HG03095 (cell line): ENCODE measurements around the gene GSK3B.
"Not testable (repeated sequence)": the region's sequence is repeated elsewhere in the genome, so short reads cannot be mapped to it uniquely, and the experiment has no call there.

Experiments used
- ATAC-seq: cut with Tn5 transposase; IDR thresholded peaks from one replicate; pipeline ENCODE4 v1.9.1; 2021; ENCODE audit warnings: moderate library complexity; ENCODE audit not compliant: unreplicated experiment

Gene GSK3B

GRCh38 chr3:119891944-119892721, 202.1 kb downstream of the GSK3B start:
- no peak for ATAC-seq

GRCh38 chr3:119888681-119889080, 205.6 kb downstream of the GSK3B start:
- not testable (repeated sequence) for ATAC-seq

GRCh38 chr3:119885746-119886530, 208.3 kb downstream of the GSK3B start:
- no peak for ATAC-seq

- no peak for ATAC-seq
Measured at GRCh38 chr3:119884161-119884557, 210.1 kb downstream of the GSK3B start.

- ATAC-seq: no peak
Measured at GRCh38 chr3:119883461-119884160, 210.6 kb downstream of the GSK3B start.

- ATAC-seq: no peak
Measured at GRCh38 chr3:119880966-119881365, 213.3 kb downstream of the GSK3B start.

GRCh38 chr3:119873646-119874045, 220.6 kb downstream of the GSK3B start:
- ATAC-seq: no peak

GRCh38 chr3:119872773-119873172, 221.5 kb downstream of the GSK3B start:
- no peak for ATAC-seq

- no peak for ATAC-seq
Measured at GRCh38 chr3:119871571-119871970, 222.7 kb downstream of the GSK3B start.

- ATAC-seq: no peak
Measured at GRCh38 chr3:119870512-119870911, 223.7 kb downstream of the GSK3B start.

- ATAC-seq: no peak
Measured at GRCh38 chr3:119864476-119864875, 229.8 kb downstream of the GSK3B start.

- no peak for ATAC-seq
Measured at GRCh38 chr3:119862616-119863015, 231.6 kb downstream of the GSK3B start.

- no peak for ATAC-seq
Measured at GRCh38 chr3:119861681-119862080, 232.6 kb downstream of the GSK3B start.

GRCh38 chr3:119859728-119860127, 234.5 kb downstream of the GSK3B start:
- no peak for ATAC-seq

- no peak for ATAC-seq
Measured at GRCh38 chr3:119858957-119859356, 235.3 kb downstream of the GSK3B start.

GRCh38 chr3:119856695-119857094, 237.6 kb downstream of the GSK3B start:
- no peak for ATAC-seq

GRCh38 chr3:119849126-119849525, 245.1 kb downstream of the GSK3B start:
- ATAC-seq: no peak

- ATAC-seq: no peak
Measured at GRCh38 chr3:119841808-119842471, 252.3 kb downstream of the GSK3B start.

GRCh38 chr3:119835556-119835955, 258.7 kb downstream of the GSK3B start:
- ATAC-seq: no peak

- no peak for ATAC-seq
Measured at GRCh38 chr3:119834754-119835370, 259.4 kb downstream of the GSK3B start.

GRCh38 chr3:119831941-119832371, 262.3 kb downstream of the GSK3B start:
- no peak for ATAC-seq
